ENCODE data around the gene DHRSX.

GRCh38 chrX:2325076-2325784 is 175.5 kb downstream of the DHRSX start:
- TF ChIP-seq, protein P1, sequence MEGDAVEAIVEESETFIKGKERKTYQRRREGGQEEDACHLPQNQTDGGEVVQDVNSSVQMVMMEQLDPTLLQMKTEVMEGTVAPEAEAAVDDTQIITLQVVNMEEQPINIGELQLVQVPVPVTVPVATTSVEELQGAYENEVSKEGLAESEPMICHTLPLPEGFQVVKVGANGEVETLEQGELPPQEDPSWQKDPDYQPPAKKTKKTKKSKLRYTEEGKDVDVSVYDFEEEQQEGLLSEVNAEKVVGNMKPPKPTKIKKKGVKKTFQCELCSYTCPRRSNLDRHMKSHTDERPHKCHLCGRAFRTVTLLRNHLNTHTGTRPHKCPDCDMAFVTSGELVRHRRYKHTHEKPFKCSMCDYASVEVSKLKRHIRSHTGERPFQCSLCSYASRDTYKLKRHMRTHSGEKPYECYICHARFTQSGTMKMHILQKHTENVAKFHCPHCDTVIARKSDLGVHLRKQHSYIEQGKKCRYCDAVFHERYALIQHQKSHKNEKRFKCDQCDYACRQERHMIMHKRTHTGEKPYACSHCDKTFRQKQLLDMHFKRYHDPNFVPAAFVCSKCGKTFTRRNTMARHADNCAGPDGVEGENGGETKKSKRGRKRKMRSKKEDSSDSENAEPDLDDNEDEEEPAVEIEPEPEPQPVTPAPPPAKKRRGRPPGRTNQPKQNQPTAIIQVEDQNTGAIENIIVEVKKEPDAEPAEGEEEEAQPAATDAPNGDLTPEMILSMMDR (IDR thresholded peaks at IDR 0.05) = no peak
- TF ChIP-seq POLR2A (IDR thresholded peaks at IDR 0.05; ENCODE audit: low read depth) = no peak
- TF ChIP-seq EP300 (IDR thresholded peaks at IDR 0.05) = no peak

Measured in esophagus muscularis mucosa (tissue), 4 donors.